NCI-H2029 (cell line): ENCODE measurements around the gene PRKAR1B.

Experiments
- DNase-seq: peaks from one replicate; lab custom pipeline; 2025; lab: John Stamatoyannopoulos, UW

PRKAR1B gene

GRCh38 chr7:507623-508300 is 219.3 kb downstream of the PRKAR1B start:
- DNase-seq = no peak

- no peak for DNase-seq
These were observed 220.0 kb downstream of the PRKAR1B start for GRCh38 chr7:506921-507622.

- no peak for DNase-seq
These were observed 220.7 kb downstream of the PRKAR1B start for GRCh38 chr7:506391-506831.

GRCh38 chr7:505171-505570 is 221.9 kb downstream of the PRKAR1B start:
- DNase-seq = no peak

GRCh38 chr7:504221-505111 is 222.6 kb downstream of the PRKAR1B start:
- DNase-seq = no peak

GRCh38 chr7:503575-504111 is 223.4 kb downstream of the PRKAR1B start:
- DNase-seq = no peak

GRCh38 chr7:502296-502695 is 224.8 kb downstream of the PRKAR1B start:
- no peak for DNase-seq

GRCh38 chr7:501526-501925 is 225.6 kb downstream of the PRKAR1B start:
- DNase-seq = no peak

GRCh38 chr7:500521-501420 is 226.3 kb downstream of the PRKAR1B start:
- DNase-seq = no peak

GRCh38 chr7:499853-500485 is 227.1 kb downstream of the PRKAR1B start:
- DNase-seq = no peak
